ENCODE measurements around the gene SEC16A.

SEC16A gene

GRCh38 chr9:136474021-136474640 is 8.7 kb downstream of the SEC16A start:
- no peak overlapping the region for H3K4me3 ChIP-seq (ENCODE audit: low read depth, low read length)
- H3K36me3 ChIP-seq (replicated peaks), result peaks cover 84% of the 10 kb centered on the region
- no peak for DNase-seq
- H3K27ac ChIP-seq, result no peak overlapping the region
- no peak for TF ChIP-seq CTCF (IDR thresholded peaks at IDR 0.05; ENCODE audit: low read depth, low read length, missing control alignments)
- in situ Hi-C loops (cut with HindIII; ENCODE audit: low pct_ligation_motif_present, low sequenced_read_pairs), result no loop called here
- no peaks in the 10 kb centered on the region for H3K27me3 ChIP-seq (replicated peaks)

GRCh38 chr9:136473354-136473721 is 9.5 kb downstream of the SEC16A start:
- no peaks in the 10 kb centered on the region for H3K27me3 ChIP-seq (replicated peaks)
- DNase-seq, result no peak
- TF ChIP-seq CTCF (IDR thresholded peaks at IDR 0.05; ENCODE audit: low read depth, low read length, missing control alignments), result no peak
- peaks cover 90% of the 10 kb centered on the region for H3K36me3 ChIP-seq (replicated peaks)
- no peak overlapping the region for H3K4me3 ChIP-seq (ENCODE audit: low read depth, low read length)
- in situ Hi-C loops (cut with HindIII; ENCODE audit: low pct_ligation_motif_present, low sequenced_read_pairs), result no loop called here
- H3K27ac ChIP-seq, result no peak overlapping the region

- in situ Hi-C loops (cut with HindIII; ENCODE audit: low pct_ligation_motif_present, low sequenced_read_pairs), result no loop called here
Measured at GRCh38 chr9:136472640-136473353, 10.0 kb downstream of the SEC16A start.

GRCh38 chr9:136471802-136472487 is 10.9 kb downstream of the SEC16A start:
- Histone ChIP-seq H3K4me3 (ENCODE audit: low read depth, low read length) (no peak overlapping the region), H3K36me3 (replicated peaks) (peaks cover 92% of the 10 kb centered on the region), H3K27me3 (replicated peaks) (no peaks in the 10 kb centered on the region), H3K27ac (no peak overlapping the region)
- no peak for DNase-seq
- no peak for TF ChIP-seq CTCF (IDR thresholded peaks at IDR 0.05; ENCODE audit: low read depth, low read length, missing control alignments)
- in situ Hi-C loops (cut with HindIII; ENCODE audit: low pct_ligation_motif_present, low sequenced_read_pairs), result no loop called here

More at GRCh38 chr9:136472640-136473353, 10.0 kb downstream of the SEC16A start:
- no peaks in the 10 kb centered on the region for H3K27me3 ChIP-seq (replicated peaks)
- H3K27ac ChIP-seq, result no peak overlapping the region
- DNase-seq, result no peak
- no peak for TF ChIP-seq CTCF (IDR thresholded peaks at IDR 0.05; ENCODE audit: low read depth, low read length, missing control alignments)
- peaks cover 92% of the 10 kb centered on the region for H3K36me3 ChIP-seq (replicated peaks)
- no peak overlapping the region for H3K4me3 ChIP-seq (ENCODE audit: low read depth, low read length)

- H3K27ac ChIP-seq, result no peak overlapping the region
- DNase-seq, result no peak
- no peak overlapping the region for H3K4me3 ChIP-seq (ENCODE audit: low read depth, low read length)
- TF ChIP-seq CTCF (IDR thresholded peaks at IDR 0.05; ENCODE audit: low read depth, low read length, missing control alignments), result no peak
- in situ Hi-C loops (cut with HindIII; ENCODE audit: low pct_ligation_motif_present, low sequenced_read_pairs), result no loop called here
- H3K27me3 ChIP-seq (replicated peaks), result no peaks in the 10 kb centered on the region
- peaks cover 92% of the 10 kb centered on the region for H3K36me3 ChIP-seq (replicated peaks)
Measured at GRCh38 chr9:136470792-136471469, 11.9 kb downstream of the SEC16A start.

All from brain microvascular endothelial cell (primary cell).